ENCODE data around the gene HOXB5. TPM values are rescaled to one million over a fixed set of nuclear protein-coding genes. Genes with fewer than 3 reads are reported as not detected.

The HOXB5 gene
- total RNA-seq, 6 experiments from 2014 or later: not detected

- TF ChIP-seq, protein P1, sequence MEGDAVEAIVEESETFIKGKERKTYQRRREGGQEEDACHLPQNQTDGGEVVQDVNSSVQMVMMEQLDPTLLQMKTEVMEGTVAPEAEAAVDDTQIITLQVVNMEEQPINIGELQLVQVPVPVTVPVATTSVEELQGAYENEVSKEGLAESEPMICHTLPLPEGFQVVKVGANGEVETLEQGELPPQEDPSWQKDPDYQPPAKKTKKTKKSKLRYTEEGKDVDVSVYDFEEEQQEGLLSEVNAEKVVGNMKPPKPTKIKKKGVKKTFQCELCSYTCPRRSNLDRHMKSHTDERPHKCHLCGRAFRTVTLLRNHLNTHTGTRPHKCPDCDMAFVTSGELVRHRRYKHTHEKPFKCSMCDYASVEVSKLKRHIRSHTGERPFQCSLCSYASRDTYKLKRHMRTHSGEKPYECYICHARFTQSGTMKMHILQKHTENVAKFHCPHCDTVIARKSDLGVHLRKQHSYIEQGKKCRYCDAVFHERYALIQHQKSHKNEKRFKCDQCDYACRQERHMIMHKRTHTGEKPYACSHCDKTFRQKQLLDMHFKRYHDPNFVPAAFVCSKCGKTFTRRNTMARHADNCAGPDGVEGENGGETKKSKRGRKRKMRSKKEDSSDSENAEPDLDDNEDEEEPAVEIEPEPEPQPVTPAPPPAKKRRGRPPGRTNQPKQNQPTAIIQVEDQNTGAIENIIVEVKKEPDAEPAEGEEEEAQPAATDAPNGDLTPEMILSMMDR (IDR thresholded peaks at IDR 0.05): no peak
- Mint-ChIP-seq H3K4me1 (ENCODE audit: low read depth) (peaks cover 9% of the 10 kb centered on the region), H3K4me3 (no peak overlapping the region), H3K27ac (no peak overlapping the region), H3K36me3 (ENCODE audit: low read depth) (no peaks in the 10 kb centered on the region), H3K9me3 (no peaks in the 10 kb centered on the region), H3K27me3 (ENCODE audit: insufficient read depth) (peaks cover 76% of the 10 kb centered on the region)
- DNase-seq: no peak
These were observed 13.6 kb downstream of the HOXB5 start for GRCh38 chr17:48579760-48580554.

DNA sequence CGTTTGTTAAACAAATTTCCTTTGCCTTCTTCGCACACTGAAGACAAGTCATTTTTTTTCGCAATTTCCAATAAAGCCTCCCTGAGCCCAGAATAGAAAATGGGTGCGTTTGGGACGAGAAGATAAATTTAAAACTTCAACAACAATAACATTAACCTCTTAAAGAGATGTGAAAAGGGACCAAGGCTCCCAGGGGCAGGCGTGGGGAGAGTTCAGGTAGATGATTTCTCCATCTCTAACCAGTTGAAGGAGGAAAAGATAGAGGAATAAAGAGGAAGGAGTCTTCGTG, 14.2 kb downstream of the HOXB5 start:
- Mint-ChIP-seq H3K9me3 (no peaks in the 10 kb centered on the region), H3K4me1 (ENCODE audit: low read depth) (peaks cover 7% of the 10 kb centered on the region; the same call in 1 of the 2 replicates), H3K27me3 (ENCODE audit: insufficient read depth) (peaks cover 80% of the 10 kb centered on the region), H3K36me3 (ENCODE audit: low read depth) (no peaks in the 10 kb centered on the region), H3K27ac (no peak overlapping the region), H3K4me3 (no peak overlapping the region)
- TF ChIP-seq, protein P1 (IDR thresholded peaks at IDR 0.05): no peak
- no peak for DNase-seq

- H3K36me3 Mint-ChIP-seq (ENCODE audit: low read depth): no peaks in the 10 kb centered on the region
- no peaks in the 10 kb centered on the region for H3K9me3 Mint-ChIP-seq
- TF ChIP-seq, protein P1 (IDR thresholded peaks at IDR 0.05): no peak
- H3K4me3 Mint-ChIP-seq: no peak overlapping the region
- H3K4me1 Mint-ChIP-seq (ENCODE audit: low read depth): peaks cover 7% of the 10 kb centered on the region; the same call in 1 of the 2 replicates
- no peak for DNase-seq
- peaks cover 84% of the 10 kb centered on the region for H3K27me3 Mint-ChIP-seq (ENCODE audit: insufficient read depth)
- H3K27ac Mint-ChIP-seq: no peak overlapping the region
These were observed 14.7 kb downstream of the HOXB5 start for GRCh38 chr17:48578616-48579470.

- no peak for DNase-seq
These were observed 15.5 kb downstream of the HOXB5 start, which contains the start of gene HOXB4 for GRCh38 chr17:48577946-48578615. HOXB4 (minus strand) TSS chr17:48578350; CDS start chr17:48578319, 31 bp downstream.

More at GRCh38 chr17:48577946-48578615, 15.5 kb downstream of the HOXB5 start, which contains the start of gene HOXB4:
- TF ChIP-seq, protein P1 (IDR thresholded peaks at IDR 0.05): no peak
- Mint-ChIP-seq H3K27ac (no peak within 1 kb of the TSS), H3K4me3 (no peak within 1 kb of the TSS), H3K9me3 (no peaks in the 10 kb centered on the region), H3K36me3 (ENCODE audit: low read depth) (no peaks in the 10 kb centered on the region), H3K27me3 (ENCODE audit: insufficient read depth) (peaks cover 84% of the 10 kb centered on the region), H3K4me1 (ENCODE audit: low read depth) (peaks cover 7% of the 10 kb centered on the region; the same call in 1 of the 2 replicates)
